ELF-1 (cell line): ENCODE measurements around the gene DLG2.

Source experiments
- DNase-seq: peaks from one replicate; pipeline ENCODE4 v3.0.0-alpha.2; 2016; ENCODE audit warnings: low read depth, low spot score

Gene DLG2

GRCh38 chr11:84780689-84781293 is 846.4 kb downstream of the DLG2 start:
- no peak for DNase-seq

- DNase-seq: no peak
Measured at GRCh38 chr11:84775503-84775902, 851.6 kb downstream of the DLG2 start.

- DNase-seq: no peak
Measured at GRCh38 chr11:84763931-84764330, 863.2 kb downstream of the DLG2 start.

GRCh38 chr11:84757711-84758110 is 869.4 kb downstream of the DLG2 start:
- DNase-seq: no peak

- DNase-seq: no peak
Measured at GRCh38 chr11:84751371-84751770, 875.8 kb downstream of the DLG2 start.

- no peak for DNase-seq
Measured at GRCh38 chr11:84747871-84748270, 879.3 kb downstream of the DLG2 start.

GRCh38 chr11:84740050-84740449 is 887.1 kb downstream of the DLG2 start:
- no peak for DNase-seq

GRCh38 chr11:84724256-84724655 is 902.9 kb downstream of the DLG2 start:
- DNase-seq: no peak

GRCh38 chr11:84722583-84723108 is 904.5 kb downstream of the DLG2 start:
- DNase-seq: no peak

GRCh38 chr11:84721561-84721961 is 905.6 kb downstream of the DLG2 start:
- no peak for DNase-seq

- DNase-seq: peak; percentile 70
Measured at GRCh38 chr11:84720706-84721402, 906.3 kb downstream of the DLG2 start.

GRCh38 chr11:84719935-84720577 is 907.1 kb downstream of the DLG2 start:
- DNase-seq: peak; percentile 72

- peak; percentile 80 for DNase-seq
Measured at GRCh38 chr11:84714316-84714780, 912.8 kb downstream of the DLG2 start.

GRCh38 chr11:84691830-84692229 is 935.3 kb downstream of the DLG2 start:
- peak; percentile 19 for DNase-seq

GRCh38 chr11:84687433-84687832 is 939.7 kb downstream of the DLG2 start:
- DNase-seq: no peak

GRCh38 chr11:84686716-84687115 is 940.4 kb downstream of the DLG2 start:
- DNase-seq: no peak

- no peak for DNase-seq
Measured at GRCh38 chr11:84685976-84686375, 941.2 kb downstream of the DLG2 start.

- DNase-seq: no peak
Measured at GRCh38 chr11:84685149-84685548, 942.0 kb downstream of the DLG2 start.

- DNase-seq: no peak
Measured at GRCh38 chr11:84681456-84681855, 945.7 kb downstream of the DLG2 start.

- DNase-seq: no peak
Measured at GRCh38 chr11:84675396-84676025, 951.6 kb downstream of the DLG2 start.

GRCh38 chr11:84673753-84674152 is 953.4 kb downstream of the DLG2 start:
- peak; percentile 12 for DNase-seq

- DNase-seq: no peak
Measured at GRCh38 chr11:84671325-84671999, 955.7 kb downstream of the DLG2 start.
